GM12872 (cell line): ENCODE data around the gene DOLPP1.

Experiments used
- TF ChIP-seq, protein P1 (sequence below): IDR thresholded peaks from 3 replicates; pipeline ENCODE4 v1.5.1; 2011; ENCODE audit warnings: low read depth, mild to moderate bottlenecking, low read length, moderate library complexity; ENCODE audit not compliant: insufficient read depth

The DOLPP1 gene

DNA sequence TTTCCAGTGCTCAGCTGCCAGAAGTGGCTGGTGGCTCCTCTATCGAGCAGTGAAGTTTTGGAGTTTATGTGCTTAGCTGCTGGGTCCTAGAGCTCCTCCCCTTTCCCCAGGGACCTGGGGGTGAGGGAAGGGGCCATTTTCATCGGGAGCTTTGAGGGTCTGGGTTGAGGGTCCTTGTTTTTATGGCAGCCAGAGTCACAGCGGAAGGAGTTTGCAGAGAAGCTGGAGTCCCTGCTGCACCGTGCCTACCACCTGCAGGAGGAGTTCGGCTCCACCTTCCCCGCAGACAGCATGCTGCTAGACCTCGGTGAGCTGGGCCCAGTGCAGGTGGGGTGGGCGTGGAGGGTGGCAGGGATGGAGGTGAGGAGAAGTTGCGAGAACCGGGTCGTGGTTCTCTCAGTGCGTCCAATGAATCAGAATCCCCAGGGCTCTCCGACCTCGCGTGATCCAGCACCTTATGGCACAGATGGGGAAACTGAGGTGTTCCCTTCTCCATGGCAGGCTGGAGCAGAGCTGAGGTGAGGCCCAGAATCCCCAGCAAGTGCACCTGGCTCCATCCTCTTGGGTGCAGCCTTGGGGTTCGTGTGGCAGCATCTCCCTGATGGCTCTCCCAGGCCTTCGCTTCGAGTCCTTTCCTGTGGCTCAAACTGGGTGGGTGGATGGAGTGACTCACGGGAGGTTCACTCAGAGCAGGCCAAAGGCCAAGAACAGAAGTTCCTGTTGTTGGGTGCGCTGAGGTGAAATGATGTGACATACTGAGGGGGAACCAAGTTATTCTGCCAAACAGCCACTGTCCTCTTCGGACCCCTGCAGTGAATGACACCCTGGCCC lies 21.7 kb upstream of the DOLPP1 start:
- TF ChIP-seq, protein P1, sequence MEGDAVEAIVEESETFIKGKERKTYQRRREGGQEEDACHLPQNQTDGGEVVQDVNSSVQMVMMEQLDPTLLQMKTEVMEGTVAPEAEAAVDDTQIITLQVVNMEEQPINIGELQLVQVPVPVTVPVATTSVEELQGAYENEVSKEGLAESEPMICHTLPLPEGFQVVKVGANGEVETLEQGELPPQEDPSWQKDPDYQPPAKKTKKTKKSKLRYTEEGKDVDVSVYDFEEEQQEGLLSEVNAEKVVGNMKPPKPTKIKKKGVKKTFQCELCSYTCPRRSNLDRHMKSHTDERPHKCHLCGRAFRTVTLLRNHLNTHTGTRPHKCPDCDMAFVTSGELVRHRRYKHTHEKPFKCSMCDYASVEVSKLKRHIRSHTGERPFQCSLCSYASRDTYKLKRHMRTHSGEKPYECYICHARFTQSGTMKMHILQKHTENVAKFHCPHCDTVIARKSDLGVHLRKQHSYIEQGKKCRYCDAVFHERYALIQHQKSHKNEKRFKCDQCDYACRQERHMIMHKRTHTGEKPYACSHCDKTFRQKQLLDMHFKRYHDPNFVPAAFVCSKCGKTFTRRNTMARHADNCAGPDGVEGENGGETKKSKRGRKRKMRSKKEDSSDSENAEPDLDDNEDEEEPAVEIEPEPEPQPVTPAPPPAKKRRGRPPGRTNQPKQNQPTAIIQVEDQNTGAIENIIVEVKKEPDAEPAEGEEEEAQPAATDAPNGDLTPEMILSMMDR, result no peak

DNA sequence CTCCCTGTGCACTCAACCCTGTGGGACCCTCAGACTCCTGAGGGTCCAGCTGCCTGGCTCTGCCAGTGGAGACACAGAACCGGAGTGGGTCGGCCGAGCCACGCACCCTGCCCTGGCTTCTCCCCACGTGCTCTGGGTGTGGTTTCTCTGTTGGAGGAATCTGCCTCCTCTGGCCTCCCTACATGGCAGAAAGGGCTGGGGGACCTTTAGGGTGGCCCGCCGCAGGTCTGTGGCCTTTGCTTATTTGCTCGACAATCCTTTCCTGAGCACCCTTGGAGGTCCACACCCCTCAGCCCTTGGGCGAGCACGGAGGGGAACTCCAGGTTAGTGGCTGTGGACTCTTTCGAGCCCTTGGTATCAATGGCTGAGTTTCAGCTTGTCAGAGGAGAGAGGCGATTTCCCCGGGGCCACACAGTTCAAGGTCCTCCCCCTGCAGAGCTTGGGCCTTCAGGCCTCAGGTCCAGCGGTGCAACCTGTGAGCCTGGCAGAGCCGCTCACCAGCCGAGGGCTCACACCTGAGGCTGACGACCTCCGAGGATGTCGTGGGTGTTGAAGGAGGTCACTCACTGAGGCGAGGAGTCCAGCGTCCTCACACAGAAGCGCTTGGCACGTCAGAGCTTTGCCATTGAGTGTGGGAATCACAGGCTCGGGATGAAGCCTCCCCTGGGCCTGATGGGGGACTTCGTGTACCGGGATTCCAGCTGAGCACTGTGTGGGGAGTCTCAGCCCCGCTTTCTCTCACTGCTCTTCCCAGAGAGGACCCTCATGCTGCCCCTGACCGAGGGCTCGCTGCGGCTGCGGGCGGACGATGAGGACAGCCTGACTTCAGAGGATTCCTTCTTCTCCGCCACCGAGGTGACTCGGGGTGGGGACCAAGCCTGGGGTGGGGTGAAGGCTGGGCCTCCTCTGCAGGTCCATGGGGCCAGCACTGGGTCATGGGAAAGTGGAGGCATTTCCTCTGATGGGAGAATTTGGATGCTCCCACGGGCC lies 20.8 kb upstream of the DOLPP1 start:
- TF ChIP-seq, protein P1, result no peak

DNA sequence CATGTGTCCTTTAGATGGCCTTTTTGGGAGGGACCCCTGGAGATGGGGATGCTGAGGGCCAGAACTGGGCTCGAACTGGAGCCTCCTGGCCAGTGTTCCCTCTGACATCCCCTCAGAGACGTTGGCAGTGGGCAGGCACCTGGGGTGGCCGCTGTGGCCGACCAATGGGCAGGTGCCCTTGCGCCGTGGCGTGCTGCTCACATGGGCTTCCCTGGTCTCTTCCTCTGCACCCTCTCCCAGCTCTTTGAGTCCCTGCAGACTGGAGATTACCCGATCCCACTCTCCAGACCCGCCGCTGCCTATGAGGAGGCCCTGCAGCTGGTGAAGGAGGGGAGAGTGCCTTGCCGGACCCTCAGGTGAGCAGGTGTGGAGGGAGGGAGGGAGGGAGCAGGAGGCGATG lies 19.9 kb upstream of the DOLPP1 start:
- TF ChIP-seq, protein P1, result no peak

DNA sequence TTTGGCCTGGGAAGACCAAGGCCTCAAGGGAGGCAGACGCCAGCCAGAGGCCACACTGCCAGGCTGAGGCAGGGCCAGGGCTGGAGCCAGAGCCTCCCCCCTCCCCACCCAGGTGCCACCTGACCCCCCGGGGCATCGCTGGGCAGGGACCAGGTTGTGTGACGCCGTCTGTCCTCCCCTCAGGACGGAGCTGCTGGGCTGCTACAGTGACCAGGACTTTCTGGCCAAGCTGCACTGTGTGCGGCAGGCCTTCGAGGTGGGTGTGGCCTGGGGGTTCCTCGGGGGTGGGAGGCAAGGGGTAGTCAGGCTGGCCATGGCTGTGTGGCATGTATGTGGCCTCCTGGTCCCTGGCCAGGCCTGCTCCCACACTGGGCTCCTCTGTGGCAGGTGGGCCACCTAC lies 17.9 kb upstream of the DOLPP1 start:
- TF ChIP-seq, protein P1, result no peak

DNA sequence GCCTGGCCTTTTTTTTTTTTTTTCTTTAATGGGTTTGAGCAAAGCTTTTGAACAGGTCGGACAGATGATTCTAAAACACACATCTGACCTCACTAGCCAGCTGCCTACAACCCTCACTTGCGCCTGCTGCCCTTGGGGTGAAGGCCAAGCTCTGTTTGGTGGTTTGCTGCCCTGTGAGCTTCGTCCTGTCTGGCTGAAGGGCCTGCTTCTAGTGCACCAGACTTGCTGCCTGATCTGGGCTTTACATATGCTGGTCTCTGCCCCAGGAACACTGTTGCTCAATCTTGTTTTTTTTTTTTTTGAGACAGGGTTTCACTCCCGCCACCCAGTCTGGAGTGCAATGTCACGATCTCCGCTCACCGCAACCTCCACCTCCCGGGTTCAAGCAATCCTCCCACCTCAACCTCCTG lies 16.4 kb upstream of the DOLPP1 start:
- TF ChIP-seq, protein P1, result no peak

DNA sequence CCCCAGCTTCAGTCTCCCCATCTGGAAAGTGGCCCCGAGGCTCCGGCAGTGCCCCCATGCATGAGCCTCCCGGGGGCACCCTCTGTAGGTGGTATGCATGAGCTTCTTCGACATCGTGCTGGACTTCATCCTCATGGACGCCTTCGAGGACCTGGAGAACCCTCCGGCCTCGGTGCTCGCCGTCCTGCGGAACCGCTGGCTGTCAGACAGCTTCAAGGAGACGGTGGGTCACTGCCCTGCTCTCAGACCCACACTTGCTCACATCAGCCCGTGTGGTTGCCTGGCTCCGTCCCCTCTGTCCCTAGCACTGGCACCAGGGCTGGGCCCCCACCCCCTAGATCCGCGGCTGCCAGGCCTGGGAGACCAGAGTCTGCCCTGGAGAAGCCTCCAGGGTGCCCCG lies 12.8 kb upstream of the DOLPP1 start:
- TF ChIP-seq, protein P1, result no peak
